ENCODE results near the gene RITA1. TPM values are rescaled to one million over a fixed set of nuclear protein-coding genes. Genes with fewer than 3 reads are reported as not detected.

RITA1 gene
- polyA plus RNA-seq, 3 donors = 8.4 to 10.3 (median 8.7) TPM

GRCh38 chr12:113152196-113152834, 33.2 kb upstream of the RITA1 start:
- no peak overlapping the region for H3K27ac ChIP-seq (ENCODE audit: low read depth, low read length)
- 23 to 28% (median 25%) methylated on average over 9 of the region's 9 CpGs for WGBS, 3 donors

- 6 to 7% (median 7%) methylated on average over 68 to 70 of the region's 70 CpGs for WGBS, 3 donors
Observed at GRCh38 chr12:113152835-113153814, 32.4 kb upstream of the RITA1 start.

GRCh38 chr12:113154351-113154973, 31.1 kb upstream of the RITA1 start:
- WGBS, 3 donors = 4% methylated on average over 49 to 51 of the region's 51 CpGs

More at GRCh38 chr12:113152835-113153814, 32.4 kb upstream of the RITA1 start:
- H3K27ac ChIP-seq (ENCODE audit: low read depth, low read length) = no peak overlapping the region

GRCh38 chr12:113155060-113155459, 30.5 kb upstream of the RITA1 start:
- no peak overlapping the region for H3K27ac ChIP-seq (ENCODE audit: low read depth, low read length)
- WGBS, 3 donors = 74 to 81% (median 77%) methylated on average over 12 of the region's 12 CpGs

More at GRCh38 chr12:113154351-113154973, 31.1 kb upstream of the RITA1 start:
- H3K27ac ChIP-seq (ENCODE audit: low read depth, low read length) = no peak overlapping the region

- 40 to 75% (median 54%) methylated on average over 7 of the region's 7 CpGs for WGBS, 3 donors
- H3K27ac ChIP-seq (ENCODE audit: low read depth, low read length) = no peak overlapping the region
Observed at GRCh38 chr12:113155646-113156045, 29.9 kb upstream of the RITA1 start.

GRCh38 chr12:113157218-113157859, 28.2 kb upstream of the RITA1 start:
- WGBS, 3 donors = 88 to 95% (median 92%) methylated on average over 12 of the region's 12 CpGs
- no peak overlapping the region for H3K27ac ChIP-seq (ENCODE audit: low read depth, low read length)

- 93 to 96% (median 94%) methylated on average over 26 of the region's 26 CpGs for WGBS, 3 donors
- H3K27ac ChIP-seq (ENCODE audit: low read depth, low read length) = no peak overlapping the region
Observed at GRCh38 chr12:113158439-113159203, 26.9 kb upstream of the RITA1 start.

- 93 to 94% (median 93%) methylated on average over 7 of the region's 7 CpGs for WGBS, 3 donors
- no peak overlapping the region for H3K27ac ChIP-seq (ENCODE audit: low read depth, low read length)
Observed at GRCh38 chr12:113159937-113160336, 25.6 kb upstream of the RITA1 start.

GRCh38 chr12:113161415-113162016, 24.0 kb upstream of the RITA1 start:
- WGBS, 3 donors = 74 to 86% (median 83%) methylated on average over 25 to 26 of the region's 26 CpGs
- H3K27ac ChIP-seq (ENCODE audit: low read depth, low read length) = no peak overlapping the region

GRCh38 chr12:113162102-113163029, 23.2 kb upstream of the RITA1 start:
- H3K27ac ChIP-seq (ENCODE audit: low read depth, low read length) = no peak overlapping the region
- 78 to 88% (median 84%) methylated on average over 23 to 25 of the region's 25 CpGs for WGBS, 3 donors

GRCh38 chr12:113163030-113163360, 22.5 kb upstream of the RITA1 start:
- 92 to 95% (median 95%) methylated on average over 11 to 12 of the region's 12 CpGs for WGBS, 3 donors
- H3K27ac ChIP-seq (ENCODE audit: low read depth, low read length) = no peak overlapping the region

GRCh38 chr12:113164014-113164413, 21.5 kb upstream of the RITA1 start:
- WGBS, 3 donors = 91 to 98% (median 97%) methylated on average over 13 of the region's 13 CpGs
- no peak overlapping the region for H3K27ac ChIP-seq (ENCODE audit: low read depth, low read length)

- WGBS, 3 donors = 93 to 96% (median 94%) methylated on average over 32 of the region's 32 CpGs
- H3K27ac ChIP-seq (ENCODE audit: low read depth, low read length) = no peak overlapping the region
Observed at GRCh38 chr12:113165521-113166450, 19.7 kb upstream of the RITA1 start.

GRCh38 chr12:113167868-113168267, 17.7 kb upstream of the RITA1 start:
- 92 to 95% (median 94%) methylated on average over 10 of the region's 10 CpGs for WGBS, 3 donors
- no peak overlapping the region for H3K27ac ChIP-seq (ENCODE audit: low read depth, low read length)

GRCh38 chr12:113169697-113170096, 15.8 kb upstream of the RITA1 start:
- WGBS, 3 donors = 94 to 97% (median 95%) methylated on average over 13 of the region's 13 CpGs
- no peak overlapping the region for H3K27ac ChIP-seq (ENCODE audit: low read depth, low read length)

GRCh38 chr12:113170457-113170856, 15.1 kb upstream of the RITA1 start:
- H3K27ac ChIP-seq (ENCODE audit: low read depth, low read length) = no peak overlapping the region

More at GRCh38 chr12:113170457-113170856, 15.1 kb upstream of the RITA1 start:
- WGBS, 3 donors = 92 to 95% (median 92%) methylated on average over 5 of the region's 5 CpGs
